Neural crest cell (in vitro differentiated cells): ENCODE results near the gene PCED1B. TPM values are rescaled to one million over a fixed set of nuclear protein-coding genes. Genes with fewer than 3 reads are reported as not detected.
A peak's percentile ranks its signal among the peaks of the same experiment; 100 is the strongest.

Experiments used
- DNase-seq: peaks from one replicate; pipeline ENCODE4 v3.0.0; 2021; ENCODE audit warnings: low read depth, mixed read lengths, low spot score
- H3K27ac Mint-ChIP-seq: one replicate; pipeline ENCODE4 v1.8.0; 2021; ENCODE audit warnings: mild to moderate bottlenecking, mixed read lengths; ENCODE audit not compliant: unreplicated experiment
- H3K27me3 Mint-ChIP-seq: 2 replicates; pipeline ENCODE4 v1.8.0; 2021; ENCODE audit warnings: low read depth, mild to moderate bottlenecking, mixed read lengths
- H3K36me3 Mint-ChIP-seq: 2 replicates; pipeline ENCODE4 v1.8.0; 2021; ENCODE audit warnings: low read depth, mild to moderate bottlenecking, mixed read lengths
- H3K4me1 Mint-ChIP-seq: 2 replicates; pipeline ENCODE4 v1.8.0; 2021; ENCODE audit warnings: mixed read lengths
- H3K4me3 Mint-ChIP-seq: one replicate; pipeline ENCODE4 v1.8.0; 2021; ENCODE audit warnings: mild to moderate bottlenecking, mixed read lengths
- H3K9me3 Mint-ChIP-seq: 2 replicates; pipeline ENCODE4 v1.8.0; 2021; ENCODE audit warnings: mixed read lengths
- long read RNA-seq: library from polyadenylated mRNA; unstranded; transcript quantifications from one replicate; pipeline ENCODE4 v2.0.0, GENCODE V29; 2020
- total RNA-seq: library from RNA; stranded (reverse); gene quantifications from 2 replicates; pipeline ENCODE4 v1.2.1, GENCODE V29; 2021
- TF ChIP-seq, protein P1 (sequence below): fragments of 200-600 bp; sonication (generic); conservative IDR thresholded peaks from 2 replicates; pipeline ENCODE4 v1.5.0; 2021; ENCODE audit warnings: antibody characterized with exemption, mild to moderate bottlenecking

PCED1B gene, protein sequence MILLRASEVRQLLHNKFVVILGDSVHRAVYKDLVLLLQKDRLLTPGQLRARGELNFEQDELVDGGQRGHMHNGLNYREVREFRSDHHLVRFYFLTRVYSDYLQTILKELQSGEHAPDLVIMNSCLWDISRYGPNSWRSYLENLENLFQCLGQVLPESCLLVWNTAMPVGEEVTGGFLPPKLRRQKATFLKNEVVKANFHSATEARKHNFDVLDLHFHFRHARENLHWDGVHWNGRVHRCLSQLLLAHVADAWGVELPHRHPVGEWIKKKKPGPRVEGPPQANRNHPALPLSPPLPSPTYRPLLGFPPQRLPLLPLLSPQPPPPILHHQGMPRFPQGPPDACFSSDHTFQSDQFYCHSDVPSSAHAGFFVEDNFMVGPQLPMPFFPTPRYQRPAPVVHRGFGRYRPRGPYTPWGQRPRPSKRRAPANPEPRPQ
- total RNA-seq = 0.47 and 0.75 TPM in 2 replicates
- long read RNA-seq, partial matches to known transcripts = 0 of 1 reads
- long read RNA-seq, other reads (novel, unspliced or antisense) = 1 of 1 reads

DNA sequence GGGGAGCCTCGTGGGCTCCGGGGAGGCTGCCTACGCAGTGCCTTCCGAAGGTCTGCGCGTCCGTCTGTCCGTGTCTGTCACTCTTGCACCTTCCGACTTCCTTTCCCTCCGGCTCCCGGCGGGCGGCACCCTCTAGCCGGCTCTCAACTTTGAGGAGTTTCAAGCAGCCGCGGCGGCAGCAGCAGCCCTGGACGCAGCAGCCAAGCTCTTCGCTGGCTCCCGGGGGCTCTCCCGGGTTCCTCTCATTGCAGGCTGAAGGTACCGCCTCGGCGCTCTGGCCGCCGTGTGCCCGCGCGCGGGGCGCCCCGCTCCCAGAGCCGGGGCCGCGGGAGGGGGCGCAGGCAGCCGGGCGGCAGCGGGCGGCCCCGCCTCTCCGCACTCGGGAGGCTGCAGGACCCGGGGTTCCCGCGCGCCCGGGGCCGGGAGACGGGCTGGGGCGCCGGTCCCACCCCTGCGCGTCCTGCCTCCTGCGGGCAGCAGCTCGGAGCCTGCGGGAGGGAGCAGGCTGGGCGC lies at the start of gene PCED1B, which contains the start of gene AMIGO2:
PCED1B (plus strand) TSS at position 154 of the 513 bp plus-strand sequence. CDS start 155,443 bp downstream, outside the sequence.
AMIGO2 (minus strand) TSS at position 492 of the 513 bp plus-strand sequence. CDS start 957 bp downstream, outside the sequence.
- peaks cover 46% of the 10 kb centered on the region for H3K4me1 Mint-ChIP-seq
- H3K36me3 Mint-ChIP-seq = no peaks in the 10 kb centered on the region
- peak; percentile 43 for DNase-seq
- peak within 1 kb of the TSS; percentile 96 for H3K4me3 Mint-ChIP-seq
- no peaks in the 10 kb centered on the region for H3K9me3 Mint-ChIP-seq
- peaks cover 67% of the 10 kb centered on the region for H3K27me3 Mint-ChIP-seq
- TF ChIP-seq, protein P1, sequence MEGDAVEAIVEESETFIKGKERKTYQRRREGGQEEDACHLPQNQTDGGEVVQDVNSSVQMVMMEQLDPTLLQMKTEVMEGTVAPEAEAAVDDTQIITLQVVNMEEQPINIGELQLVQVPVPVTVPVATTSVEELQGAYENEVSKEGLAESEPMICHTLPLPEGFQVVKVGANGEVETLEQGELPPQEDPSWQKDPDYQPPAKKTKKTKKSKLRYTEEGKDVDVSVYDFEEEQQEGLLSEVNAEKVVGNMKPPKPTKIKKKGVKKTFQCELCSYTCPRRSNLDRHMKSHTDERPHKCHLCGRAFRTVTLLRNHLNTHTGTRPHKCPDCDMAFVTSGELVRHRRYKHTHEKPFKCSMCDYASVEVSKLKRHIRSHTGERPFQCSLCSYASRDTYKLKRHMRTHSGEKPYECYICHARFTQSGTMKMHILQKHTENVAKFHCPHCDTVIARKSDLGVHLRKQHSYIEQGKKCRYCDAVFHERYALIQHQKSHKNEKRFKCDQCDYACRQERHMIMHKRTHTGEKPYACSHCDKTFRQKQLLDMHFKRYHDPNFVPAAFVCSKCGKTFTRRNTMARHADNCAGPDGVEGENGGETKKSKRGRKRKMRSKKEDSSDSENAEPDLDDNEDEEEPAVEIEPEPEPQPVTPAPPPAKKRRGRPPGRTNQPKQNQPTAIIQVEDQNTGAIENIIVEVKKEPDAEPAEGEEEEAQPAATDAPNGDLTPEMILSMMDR = no peak
- H3K27ac Mint-ChIP-seq = peak within 1 kb of the TSS; percentile 39

DNA sequence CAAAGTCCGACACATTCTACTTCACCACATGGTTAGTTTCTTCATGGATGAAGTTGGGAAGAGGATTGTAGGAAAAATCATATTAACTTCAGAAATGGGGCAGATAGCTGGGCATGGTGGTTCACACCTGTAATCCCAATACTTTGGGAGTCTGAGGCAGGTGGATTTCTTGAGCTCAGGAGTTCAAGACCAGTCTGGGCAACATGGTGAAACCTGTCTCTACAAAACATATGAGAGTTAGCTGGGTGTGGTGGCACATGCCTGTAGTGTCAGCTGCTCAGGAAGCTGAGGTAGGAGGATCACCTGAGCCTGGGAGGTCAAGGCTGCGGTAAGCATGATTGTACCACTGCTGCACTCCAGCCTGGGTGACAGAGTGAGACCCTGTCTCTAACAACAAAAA lies 49.5 kb upstream of the PCED1B start:
- H3K4me1 Mint-ChIP-seq = no peaks in the 10 kb centered on the region
- H3K27ac Mint-ChIP-seq = no peak overlapping the region
- peaks cover 18% of the 10 kb centered on the region for H3K27me3 Mint-ChIP-seq
- H3K9me3 Mint-ChIP-seq = no peaks in the 10 kb centered on the region
- H3K4me3 Mint-ChIP-seq = no peak overlapping the region
- H3K36me3 Mint-ChIP-seq = no peaks in the 10 kb centered on the region
- TF ChIP-seq, protein P1 = no peak
- DNase-seq = no peak

DNA sequence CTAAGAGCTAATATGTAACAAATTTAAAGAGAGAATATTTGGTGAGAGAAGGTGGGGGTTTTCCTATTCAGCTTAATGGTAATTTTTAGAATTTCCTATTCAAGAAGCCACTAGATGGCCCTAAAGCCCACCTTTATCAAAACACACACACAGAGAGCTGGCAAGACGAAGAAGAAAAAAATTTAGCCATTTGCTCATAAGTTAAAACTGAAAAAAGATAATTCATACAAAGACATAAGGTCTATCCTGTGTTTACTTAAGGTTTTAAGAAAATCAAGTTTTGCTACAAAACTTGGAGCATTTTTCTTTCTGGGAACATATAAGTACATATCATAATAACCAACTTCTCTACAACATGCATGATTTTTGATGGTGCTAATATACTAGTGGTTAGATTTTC lies 46.8 kb upstream of the PCED1B start:
- Mint-ChIP-seq H3K36me3 (no peaks in the 10 kb centered on the region), H3K9me3 (no peaks in the 10 kb centered on the region), H3K4me1 (no peaks in the 10 kb centered on the region), H3K27ac (no peak overlapping the region), H3K4me3 (no peak overlapping the region), H3K27me3 (peaks cover 4% of the 10 kb centered on the region)
- TF ChIP-seq, protein P1 = peak; percentile 78
- DNase-seq = no peak

DNA sequence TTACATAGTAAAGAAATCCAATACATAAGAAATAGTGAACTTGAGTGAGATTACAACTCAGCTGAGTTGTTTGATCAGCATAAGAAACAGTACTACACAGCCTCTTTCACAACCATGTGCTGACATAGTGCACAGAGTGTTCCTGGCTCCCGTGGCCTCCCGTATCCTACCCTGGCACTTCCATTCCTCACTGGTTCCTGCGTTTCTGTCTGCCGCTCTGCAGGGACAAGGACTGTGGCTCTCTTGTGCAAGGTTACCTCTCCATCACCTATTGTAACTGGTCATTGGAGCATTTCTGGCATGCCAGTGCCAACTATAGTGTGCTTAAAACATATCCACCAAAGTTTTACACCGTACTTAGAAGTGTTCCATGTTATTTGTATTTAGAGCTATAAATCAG lies 46.3 kb upstream of the PCED1B start:
- Mint-ChIP-seq H3K4me1 (no peaks in the 10 kb centered on the region), H3K4me3 (no peak overlapping the region), H3K27ac (no peak overlapping the region), H3K27me3 (peaks cover 4% of the 10 kb centered on the region), H3K9me3 (no peaks in the 10 kb centered on the region), H3K36me3 (no peaks in the 10 kb centered on the region)
- DNase-seq = no peak
- TF ChIP-seq, protein P1 = no peak

DNA sequence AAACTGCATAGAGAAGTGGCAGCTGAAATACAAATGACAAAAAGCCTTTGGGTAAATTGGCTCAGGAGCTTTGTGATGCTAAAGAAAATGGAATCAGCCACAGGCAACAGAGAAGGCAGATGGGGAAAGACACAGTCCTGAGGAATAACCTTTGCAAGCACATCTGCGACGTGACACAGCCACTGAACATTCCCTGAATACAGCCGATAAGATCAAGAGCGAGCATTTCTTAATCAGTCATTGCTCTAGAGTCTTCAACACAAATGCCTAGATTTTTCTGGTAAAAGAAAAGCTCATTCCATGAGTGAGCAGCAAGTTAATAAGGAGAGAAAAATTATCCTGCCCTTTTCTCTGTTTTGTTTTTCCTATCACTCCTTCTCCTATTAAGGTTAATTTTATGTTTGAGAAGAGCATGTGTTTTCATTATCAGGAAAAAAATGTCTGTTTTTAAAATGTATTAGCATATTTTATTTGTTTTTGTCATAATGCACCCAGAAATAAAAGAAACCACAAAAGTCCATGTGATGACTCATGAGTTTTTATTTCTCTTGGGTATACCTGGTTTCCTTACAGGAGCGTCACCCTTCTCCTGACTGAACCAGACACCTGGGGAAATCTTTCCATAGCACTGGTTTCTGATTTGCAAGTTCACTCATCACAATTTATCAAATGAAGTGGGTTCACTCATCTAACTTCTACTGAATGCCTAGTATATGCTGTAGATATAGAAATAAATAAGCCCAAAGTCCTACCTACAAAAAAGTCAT lies 45.4 kb upstream of the PCED1B start:
- TF ChIP-seq, protein P1 = no peak
- DNase-seq = no peak
- Mint-ChIP-seq H3K4me1 (peaks cover 4% of the 10 kb centered on the region), H3K36me3 (no peaks in the 10 kb centered on the region), H3K27me3 (peaks cover 4% of the 10 kb centered on the region), H3K9me3 (no peaks in the 10 kb centered on the region), H3K27ac (no peak overlapping the region), H3K4me3 (no peak overlapping the region)
